ENCODE measurements around the gene HSPA12A. TPM values are rescaled to one million over a fixed set of nuclear protein-coding genes. Genes with fewer than 3 reads are reported as not detected.
"Not testable (repeated sequence)": the region's sequence is repeated elsewhere in the genome, so short reads cannot be mapped to it uniquely, and the experiment has no call there.

The HSPA12A gene
- polyA plus RNA-seq, 4 donors: 29.9 to 50.5 (median 40.1) TPM

GRCh38 chr10:116719804-116720203 is 22.6 kb downstream of the HSPA12A start:
- no peak for DNase-seq (ENCODE audit: low read depth in 4 of 4, low spot score in 2 of 4)

- DNase-seq (ENCODE audit: low read depth in 4 of 4, low spot score in 2 of 4): no peak
Observed at GRCh38 chr10:116718058-116718457, 24.3 kb downstream of the HSPA12A start.

GRCh38 chr10:116716381-116716780 is 26.0 kb downstream of the HSPA12A start:
- DNase-seq (ENCODE audit: low read depth in 4 of 4, low spot score in 2 of 4): no peak

- DNase-seq (ENCODE audit: low read depth in 4 of 4, low spot score in 2 of 4): no peak
Observed at GRCh38 chr10:116715839-116716377, 26.5 kb downstream of the HSPA12A start.

GRCh38 chr10:116715341-116715740 is 27.0 kb downstream of the HSPA12A start:
- no peak for DNase-seq (ENCODE audit: low read depth in 4 of 4, low spot score in 2 of 4)

- DNase-seq (ENCODE audit: low read depth in 4 of 4, low spot score in 2 of 4): no peak
Observed at GRCh38 chr10:116713846-116714245, 28.5 kb downstream of the HSPA12A start.

GRCh38 chr10:116712989-116713543 is 29.3 kb downstream of the HSPA12A start:
- DNase-seq (ENCODE audit: low read depth in 4 of 4, low spot score in 2 of 4): no peak

- DNase-seq (ENCODE audit: low read depth in 4 of 4, low spot score in 2 of 4): no peak
Observed at GRCh38 chr10:116712519-116712918, 29.8 kb downstream of the HSPA12A start.

- not testable (repeated sequence) for DNase-seq (ENCODE audit: low read depth in 4 of 4, low spot score in 2 of 4)
Observed at GRCh38 chr10:116711803-116712202, 30.6 kb downstream of the HSPA12A start.

- no peak for DNase-seq (ENCODE audit: low read depth in 4 of 4, low spot score in 2 of 4)
Observed at GRCh38 chr10:116710076-116710475, 32.3 kb downstream of the HSPA12A start.

GRCh38 chr10:116708877-116709276 is 33.5 kb downstream of the HSPA12A start:
- DNase-seq (ENCODE audit: low read depth in 4 of 4, low spot score in 2 of 4): no peak

- no peak for DNase-seq (ENCODE audit: low read depth in 4 of 4, low spot score in 2 of 4)
Observed at GRCh38 chr10:116708391-116708821, 34.0 kb downstream of the HSPA12A start.

GRCh38 chr10:116707981-116708380 is 34.4 kb downstream of the HSPA12A start:
- DNase-seq (ENCODE audit: low read depth in 4 of 4, low spot score in 2 of 4): no peak

GRCh38 chr10:116706281-116706680 is 36.1 kb downstream of the HSPA12A start:
- DNase-seq (ENCODE audit: low read depth in 4 of 4, low spot score in 2 of 4): no peak

- no peak for DNase-seq (ENCODE audit: low read depth in 4 of 4, low spot score in 2 of 4)
Observed at GRCh38 chr10:116705498-116705897, 36.9 kb downstream of the HSPA12A start.

GRCh38 chr10:116704926-116705325 is 37.4 kb downstream of the HSPA12A start:
- no peak for DNase-seq (ENCODE audit: low read depth in 4 of 4, low spot score in 2 of 4)

- DNase-seq (ENCODE audit: low read depth in 4 of 4, low spot score in 2 of 4): no peak
Observed at GRCh38 chr10:116702165-116702564, 40.2 kb downstream of the HSPA12A start.

GRCh38 chr10:116699471-116700150 is 42.8 kb downstream of the HSPA12A start:
- no peak for DNase-seq (ENCODE audit: low read depth in 4 of 4, low spot score in 2 of 4)

- DNase-seq (ENCODE audit: low read depth in 4 of 4, low spot score in 2 of 4): no peak
Observed at GRCh38 chr10:116699049-116699448, 43.3 kb downstream of the HSPA12A start.

GRCh38 chr10:116698364-116698763 is 44.0 kb downstream of the HSPA12A start:
- DNase-seq (ENCODE audit: low read depth in 4 of 4, low spot score in 2 of 4): no peak

- no peak for DNase-seq (ENCODE audit: low read depth in 4 of 4, low spot score in 2 of 4)
Observed at GRCh38 chr10:116697816-116698215, 44.5 kb downstream of the HSPA12A start.

GRCh38 chr10:116696919-116697318 is 45.4 kb downstream of the HSPA12A start:
- DNase-seq (ENCODE audit: low read depth in 4 of 4, low spot score in 2 of 4): no peak

All from left renal cortex interstitium (tissue), 4 donors.